Embryonic facial prominence (tissue), 1 donor: ENCODE results near the gene SUPT5H.

Experiments used
- DNase-seq: peaks from one replicate; pipeline ENCODE4 v3.0.0-alpha.2; 2016; ENCODE audit errors: extremely low spot score

SUPT5H gene

GRCh38 chr19:39409208-39410016, 36.0 kb upstream of the SUPT5H start:
- no peak for DNase-seq

GRCh38 chr19:39410017-39410830, 35.2 kb upstream of the SUPT5H start:
- no peak for DNase-seq

GRCh38 chr19:39410831-39411080, 34.6 kb upstream of the SUPT5H start:
- DNase-seq = no peak

GRCh38 chr19:39411081-39411831, 34.1 kb upstream of the SUPT5H start:
- DNase-seq = no peak

- peak; percentile 85 for DNase-seq
Measured at GRCh38 chr19:39411832-39412099, 33.6 kb upstream of the SUPT5H start.

GRCh38 chr19:39412100-39412866, 33.1 kb upstream of the SUPT5H start, which contains the start of gene PLEKHG2:
TSS of gene PLEKHG2 (plus strand) at chr19:39412669. CDS start at chr19:39414087, 1,418 bp downstream.
- peak; percentile 99 for DNase-seq

GRCh38 chr19:39412867-39413271, 32.5 kb upstream of the SUPT5H start:
- no peak for DNase-seq

GRCh38 chr19:39413272-39413910, 32.0 kb upstream of the SUPT5H start:
- DNase-seq = no peak

GRCh38 chr19:39413911-39414608, 31.3 kb upstream of the SUPT5H start:
- no peak for DNase-seq

- DNase-seq = no peak
Measured at GRCh38 chr19:39415111-39416046, 30.0 kb upstream of the SUPT5H start.

- no peak for DNase-seq
Measured at GRCh38 chr19:39416152-39417120, 28.9 kb upstream of the SUPT5H start.

GRCh38 chr19:39417463-39418181, 27.8 kb upstream of the SUPT5H start:
- DNase-seq = no peak

GRCh38 chr19:39419003-39419402, 26.4 kb upstream of the SUPT5H start:
- no peak for DNase-seq

- DNase-seq = no peak
Measured at GRCh38 chr19:39420769-39421168, 24.6 kb upstream of the SUPT5H start.

GRCh38 chr19:39422020-39422419, 23.4 kb upstream of the SUPT5H start:
- DNase-seq = no peak

- DNase-seq = no peak
Measured at GRCh38 chr19:39423258-39424086, 21.9 kb upstream of the SUPT5H start.

- no peak for DNase-seq
Measured at GRCh38 chr19:39424934-39425333, 20.4 kb upstream of the SUPT5H start.
